ENCODE measurements around the gene FRMD6.

- TF ChIP-seq CTCF (conservative IDR thresholded peaks at IDR 0.05) = no peak
- no peak for TF ChIP-seq ZFX (IDR thresholded peaks at IDR 0.05)
These were observed 37.0 kb upstream of the FRMD6 start for GRCh38 chr14:51614707-51615106.
